ENCODE results near the gene RNF20.

Gene RNF20

GRCh38 chr9:101592788-101593187, 59.1 kb downstream of the RNF20 start:
- no peak overlapping the region for H3K4me3 Mint-ChIP-seq
- no peaks in the 10 kb centered on the region for H3K4me1 Mint-ChIP-seq
- ATAC-seq: no peak
- no peaks in the 10 kb centered on the region for H3K36me3 Mint-ChIP-seq
- H3K9me3 Mint-ChIP-seq: no peaks in the 10 kb centered on the region
- no peaks in the 10 kb centered on the region for H3K27me3 Mint-ChIP-seq
- H3K27ac Mint-ChIP-seq: no peak overlapping the region

DNA sequence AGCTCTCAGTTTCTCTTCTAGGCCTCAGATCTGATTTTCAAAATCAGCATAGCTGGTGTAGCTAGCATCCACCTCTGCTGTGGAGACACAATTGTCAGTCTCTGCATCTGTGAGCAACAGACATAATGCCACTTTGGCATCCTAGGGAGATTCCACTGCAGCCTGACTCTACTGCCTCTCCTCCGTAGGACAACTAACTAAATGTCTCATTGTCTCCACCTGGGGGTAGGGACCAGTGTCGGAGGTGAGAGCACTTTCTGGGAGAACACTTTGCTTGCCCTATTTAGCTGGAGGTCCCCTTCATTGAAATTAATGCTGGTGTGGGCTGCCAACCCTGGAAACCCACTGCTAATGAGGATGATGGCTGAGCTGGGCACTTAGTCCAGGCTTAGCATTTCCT, 59.7 kb downstream of the RNF20 start:
- no peaks in the 10 kb centered on the region for H3K9me3 Mint-ChIP-seq
- no peaks in the 10 kb centered on the region for H3K36me3 Mint-ChIP-seq
- no peak for ATAC-seq
- no peaks in the 10 kb centered on the region for H3K27me3 Mint-ChIP-seq
- H3K27ac Mint-ChIP-seq: no peak overlapping the region
- H3K4me1 Mint-ChIP-seq: no peaks in the 10 kb centered on the region
- H3K4me3 Mint-ChIP-seq: no peak overlapping the region

GRCh38 chr9:101594796-101595195, 61.1 kb downstream of the RNF20 start, which contains the start of gene PPP3R2:
TSS of gene PPP3R2 (minus strand) at chr9:101594969. CDS start at chr9:101594921, 48 bp downstream.
- Mint-ChIP-seq H3K4me1 (no peaks in the 10 kb centered on the region), H3K9me3 (no peaks in the 10 kb centered on the region), H3K27me3 (no peaks in the 10 kb centered on the region), H3K4me3 (no peak within 1 kb of the TSS), H3K36me3 (no peaks in the 10 kb centered on the region), H3K27ac (no peak within 1 kb of the TSS)
- peak; percentile 58 for ATAC-seq

GRCh38 chr9:101601904-101602765, 68.5 kb downstream of the RNF20 start:
- no peak overlapping the region for H3K27ac Mint-ChIP-seq
- no peak for ATAC-seq

DNA sequence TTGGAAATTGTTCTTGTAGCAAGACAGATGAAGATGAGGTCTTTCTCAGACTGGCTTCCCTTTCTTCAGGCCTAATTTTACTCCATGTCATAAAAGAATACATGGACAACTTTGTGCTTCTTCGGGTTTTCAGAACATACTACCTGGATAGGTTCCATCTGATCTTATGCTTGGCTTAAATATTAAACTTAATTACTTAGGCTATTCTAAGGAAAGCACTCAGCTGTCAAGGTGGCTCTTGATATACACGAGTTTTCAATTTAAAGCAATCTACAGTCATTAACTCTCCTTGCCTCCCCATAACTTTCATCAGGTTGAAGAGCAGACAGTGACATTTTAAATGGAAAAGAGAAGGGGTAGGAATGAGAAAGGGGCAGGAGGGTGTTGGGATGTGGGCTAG, 70.6 kb downstream of the RNF20 start:
- no peaks in the 10 kb centered on the region for H3K4me1 Mint-ChIP-seq
- peaks cover 35% of the 10 kb centered on the region for H3K27me3 Mint-ChIP-seq
- H3K36me3 Mint-ChIP-seq: no peaks in the 10 kb centered on the region
- no peak for ATAC-seq
- H3K4me3 Mint-ChIP-seq: no peak overlapping the region
- no peaks in the 10 kb centered on the region for H3K9me3 Mint-ChIP-seq
- H3K27ac Mint-ChIP-seq: no peak overlapping the region

More at GRCh38 chr9:101601904-101602765, 68.5 kb downstream of the RNF20 start:
- peaks cover 32% of the 10 kb centered on the region for H3K27me3 Mint-ChIP-seq
- no peaks in the 10 kb centered on the region for H3K9me3 Mint-ChIP-seq
- no peaks in the 10 kb centered on the region for H3K36me3 Mint-ChIP-seq
- no peaks in the 10 kb centered on the region for H3K4me1 Mint-ChIP-seq
- H3K4me3 Mint-ChIP-seq: peak overlapping the region; percentile 18

- Mint-ChIP-seq H3K36me3 (no peaks in the 10 kb centered on the region), H3K9me3 (no peaks in the 10 kb centered on the region), H3K27me3 (peaks cover 34% of the 10 kb centered on the region), H3K4me3 (no peak overlapping the region), H3K27ac (no peak overlapping the region), H3K4me1 (no peaks in the 10 kb centered on the region)
- ATAC-seq: no peak
Measured at GRCh38 chr9:101605547-101605946, 71.9 kb downstream of the RNF20 start.
